ENCODE results near the gene POU2F2.

GRCh38 chr19:42140125-42140754 lies 8.0 kb upstream of the POU2F2 start:
- TF ChIP-seq CTCF (conservative IDR thresholded peaks at IDR 0.05 in 1 of 2, IDR thresholded peaks at IDR 0.05 in 1 of 2; ENCODE audit: extremely low read depth in 1 of 2, insufficient read depth in 1 of 2, low read depth in 1 of 2, low read length in 2 of 2) (no peak), EZH2 (IDR thresholded peaks at IDR 0.05; ENCODE audit: borderline replicate concordance, low read length) (no peak)

Data from mammary epithelial cell (primary cell).